GM12865 (cell line): Measurements from ENCODE around the gene UQCRC1.

Experiments
- DNase-seq: peaks from one replicate; pipeline ENCODE4 v3.0.0; 2010; ENCODE audit warnings: low read depth
- H3K4me3 ChIP-seq: 2 replicates; pipeline ENCODE4 v1.5.1; 2011; ENCODE audit warnings: mild to moderate bottlenecking, low read depth, low read length, control low read depth
- TF ChIP-seq, protein P1 (sequence below): IDR thresholded peaks from 2 replicates; pipeline ENCODE4 v1.5.1; 2011; ENCODE audit warnings: low read length, control low read depth, low read depth, inconsistent platforms; ENCODE audit not compliant: insufficient read depth; ENCODE audit errors: missing control alignments

Gene UQCRC1

GRCh38 chr3:48628277-48629017, 19.0 kb upstream of the UQCRC1 start:
- TF ChIP-seq, protein P1, sequence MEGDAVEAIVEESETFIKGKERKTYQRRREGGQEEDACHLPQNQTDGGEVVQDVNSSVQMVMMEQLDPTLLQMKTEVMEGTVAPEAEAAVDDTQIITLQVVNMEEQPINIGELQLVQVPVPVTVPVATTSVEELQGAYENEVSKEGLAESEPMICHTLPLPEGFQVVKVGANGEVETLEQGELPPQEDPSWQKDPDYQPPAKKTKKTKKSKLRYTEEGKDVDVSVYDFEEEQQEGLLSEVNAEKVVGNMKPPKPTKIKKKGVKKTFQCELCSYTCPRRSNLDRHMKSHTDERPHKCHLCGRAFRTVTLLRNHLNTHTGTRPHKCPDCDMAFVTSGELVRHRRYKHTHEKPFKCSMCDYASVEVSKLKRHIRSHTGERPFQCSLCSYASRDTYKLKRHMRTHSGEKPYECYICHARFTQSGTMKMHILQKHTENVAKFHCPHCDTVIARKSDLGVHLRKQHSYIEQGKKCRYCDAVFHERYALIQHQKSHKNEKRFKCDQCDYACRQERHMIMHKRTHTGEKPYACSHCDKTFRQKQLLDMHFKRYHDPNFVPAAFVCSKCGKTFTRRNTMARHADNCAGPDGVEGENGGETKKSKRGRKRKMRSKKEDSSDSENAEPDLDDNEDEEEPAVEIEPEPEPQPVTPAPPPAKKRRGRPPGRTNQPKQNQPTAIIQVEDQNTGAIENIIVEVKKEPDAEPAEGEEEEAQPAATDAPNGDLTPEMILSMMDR = no peak

GRCh38 chr3:48625600-48625999, 16.2 kb upstream of the UQCRC1 start:
- TF ChIP-seq, protein P1 = no peak

More at GRCh38 chr3:48628277-48629017, 19.0 kb upstream of the UQCRC1 start:
- DNase-seq = no peak
- no peak overlapping the region for H3K4me3 ChIP-seq

GRCh38 chr3:48624767-48625166, 15.3 kb upstream of the UQCRC1 start:
- no peak overlapping the region for H3K4me3 ChIP-seq
- TF ChIP-seq, protein P1 = no peak
- DNase-seq = no peak

More at GRCh38 chr3:48625600-48625999, 16.2 kb upstream of the UQCRC1 start:
- H3K4me3 ChIP-seq = no peak overlapping the region
- no peak for DNase-seq

GRCh38 chr3:48623851-48624547, 14.6 kb upstream of the UQCRC1 start:
- no peak for DNase-seq

GRCh38 chr3:48621461-48621869, 12.0 kb upstream of the UQCRC1 start, which contains the start of gene TMEM89:
TSS of gene TMEM89 (minus strand) at chr3:48621769. CDS start at chr3:48621756, 13 bp downstream.
- no peak for DNase-seq
- TF ChIP-seq, protein P1 = no peak
- no peak within 1 kb of the TSS for H3K4me3 ChIP-seq

More at GRCh38 chr3:48623851-48624547, 14.6 kb upstream of the UQCRC1 start:
- TF ChIP-seq, protein P1 = no peak
- no peak overlapping the region for H3K4me3 ChIP-seq

DNA sequence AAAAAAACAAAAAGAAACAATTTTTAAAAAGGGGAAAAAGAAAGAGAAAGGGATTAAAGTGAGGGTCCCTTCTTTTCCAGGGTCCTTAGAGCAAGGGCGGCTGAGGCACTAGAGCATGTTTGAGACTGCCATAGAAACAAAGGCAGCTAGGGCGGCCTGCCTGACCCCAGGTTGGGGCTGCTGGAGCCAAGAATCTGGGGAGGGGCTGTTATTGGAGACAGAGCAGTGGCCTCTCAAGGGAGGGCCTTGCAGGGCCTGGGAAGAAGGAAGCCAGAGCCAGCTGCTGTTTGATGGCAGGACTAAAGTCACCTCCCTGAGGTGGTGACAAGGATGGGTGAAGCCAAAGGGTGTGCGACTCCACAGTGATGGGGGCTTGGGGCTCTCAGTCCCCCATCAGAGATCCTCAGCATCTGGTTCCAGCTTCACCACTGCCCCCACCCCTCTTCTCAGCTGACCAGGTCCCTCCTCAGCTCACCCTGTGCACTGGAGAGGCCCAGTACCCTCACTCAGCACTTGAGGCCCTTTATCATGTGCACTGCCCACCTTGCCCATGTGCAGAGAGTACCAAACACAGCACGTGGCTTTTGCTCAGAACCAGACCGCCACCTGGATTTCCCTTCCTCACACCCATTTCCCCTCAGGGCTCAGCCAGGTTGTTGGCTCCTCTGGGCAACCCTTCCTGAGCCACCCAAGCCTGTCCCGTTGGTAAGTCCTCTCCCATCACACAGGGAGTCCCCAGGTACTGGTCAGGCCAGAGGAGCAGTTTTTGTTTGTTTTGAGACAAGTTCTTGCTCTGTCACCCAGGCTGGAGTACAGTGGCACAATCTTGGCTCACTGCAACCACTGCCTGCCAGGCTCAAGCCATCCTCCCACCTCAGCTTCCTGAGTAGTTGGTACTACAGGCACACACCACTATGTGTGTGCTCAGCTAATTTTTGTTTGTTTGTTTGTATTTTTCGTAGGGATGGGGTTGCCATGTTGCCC, 10.4 kb upstream of the UQCRC1 start:
- no peak overlapping the region for H3K4me3 ChIP-seq
- TF ChIP-seq, protein P1 = no peak
- DNase-seq = no peak
